NCI-H2029 treated with DMSO at 0.1 percent for 48 hours (cell line): ENCODE data around the gene KIAA0753.

ENCODE experiments used
- DNase-seq: peaks from one replicate; lab custom pipeline; 2025; lab: John Stamatoyannopoulos, UW

KIAA0753 gene

GRCh38 chr17:6569370-6570285, 70.9 kb downstream of the KIAA0753 start:
- DNase-seq = no peak

- DNase-seq = no peak
These were observed 72.2 kb downstream of the KIAA0753 start for GRCh38 chr17:6568184-6568758.

- no peak for DNase-seq
These were observed 72.9 kb downstream of the KIAA0753 start for GRCh38 chr17:6567528-6568183.

GRCh38 chr17:6561446-6561845, 79.1 kb downstream of the KIAA0753 start:
- no peak for DNase-seq

- no peak for DNase-seq
These were observed 80.0 kb downstream of the KIAA0753 start for GRCh38 chr17:6560496-6560895.

GRCh38 chr17:6559753-6560215, 80.7 kb downstream of the KIAA0753 start:
- DNase-seq = no peak

GRCh38 chr17:6558932-6559752, 81.4 kb downstream of the KIAA0753 start:
- no peak for DNase-seq

- no peak for DNase-seq
These were observed 82.2 kb downstream of the KIAA0753 start for GRCh38 chr17:6558276-6558675.

GRCh38 chr17:6557040-6557438, 83.5 kb downstream of the KIAA0753 start:
- DNase-seq = no peak

GRCh38 chr17:6556121-6557039, 84.1 kb downstream of the KIAA0753 start, which contains the start of gene PITPNM3:
Gene PITPNM3, minus strand, starts transcription at chr17:6556555. Its CDS starts 149 bp downstream, at chr17:6556406.
- DNase-seq = no peak

- no peak for DNase-seq
These were observed 85.0 kb downstream of the KIAA0753 start for GRCh38 chr17:6555331-6556120.

GRCh38 chr17:6554871-6555330, 85.6 kb downstream of the KIAA0753 start:
- DNase-seq = no peak

- DNase-seq = no peak
These were observed 86.2 kb downstream of the KIAA0753 start for GRCh38 chr17:6554342-6554741.

- peak; percentile 48 for DNase-seq
These were observed 88.5 kb downstream of the KIAA0753 start for GRCh38 chr17:6551869-6552531.

GRCh38 chr17:6551356-6551755, 89.2 kb downstream of the KIAA0753 start:
- no peak for DNase-seq

- DNase-seq = no peak
These were observed 91.0 kb downstream of the KIAA0753 start for GRCh38 chr17:6549384-6550036.

- DNase-seq = no peak
These were observed 91.8 kb downstream of the KIAA0753 start for GRCh38 chr17:6548578-6549330.

GRCh38 chr17:6548034-6548433, 92.5 kb downstream of the KIAA0753 start:
- no peak for DNase-seq
